Measurements from ENCODE around the gene SPPL3.
A peak's percentile ranks its signal among the peaks of the same experiment; 100 is the strongest.
"Not testable (repeated sequence)": the region's sequence is repeated elsewhere in the genome, so short reads cannot be mapped to it uniquely, and the experiment has no call there.

The SPPL3 gene

DNA sequence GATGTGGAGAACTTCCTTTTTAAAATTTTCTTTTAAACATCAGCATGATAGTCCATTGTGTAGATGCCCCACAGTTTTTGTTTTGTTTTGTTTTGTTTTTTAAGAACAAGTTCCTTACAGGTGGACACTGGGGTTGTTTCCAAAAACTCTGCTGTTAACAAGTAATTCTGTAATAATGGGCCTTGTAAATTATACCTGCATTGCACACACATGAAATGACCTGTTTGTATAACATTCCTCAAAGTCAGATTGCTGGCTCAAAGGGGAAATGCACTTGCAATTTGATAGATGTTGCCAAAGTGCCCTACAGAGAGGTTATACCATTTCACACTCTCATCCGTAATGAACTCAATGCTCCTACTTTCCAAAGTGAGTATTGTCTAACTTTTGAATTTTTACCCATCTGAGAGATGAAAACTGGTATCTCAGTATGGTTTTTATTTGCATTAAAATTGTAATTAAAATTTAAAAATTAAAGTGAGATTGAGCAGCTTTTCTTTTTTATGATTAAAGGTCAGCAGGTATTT is 89.2 kb downstream of the SPPL3 start:
- DNase-seq = no peak

DNA sequence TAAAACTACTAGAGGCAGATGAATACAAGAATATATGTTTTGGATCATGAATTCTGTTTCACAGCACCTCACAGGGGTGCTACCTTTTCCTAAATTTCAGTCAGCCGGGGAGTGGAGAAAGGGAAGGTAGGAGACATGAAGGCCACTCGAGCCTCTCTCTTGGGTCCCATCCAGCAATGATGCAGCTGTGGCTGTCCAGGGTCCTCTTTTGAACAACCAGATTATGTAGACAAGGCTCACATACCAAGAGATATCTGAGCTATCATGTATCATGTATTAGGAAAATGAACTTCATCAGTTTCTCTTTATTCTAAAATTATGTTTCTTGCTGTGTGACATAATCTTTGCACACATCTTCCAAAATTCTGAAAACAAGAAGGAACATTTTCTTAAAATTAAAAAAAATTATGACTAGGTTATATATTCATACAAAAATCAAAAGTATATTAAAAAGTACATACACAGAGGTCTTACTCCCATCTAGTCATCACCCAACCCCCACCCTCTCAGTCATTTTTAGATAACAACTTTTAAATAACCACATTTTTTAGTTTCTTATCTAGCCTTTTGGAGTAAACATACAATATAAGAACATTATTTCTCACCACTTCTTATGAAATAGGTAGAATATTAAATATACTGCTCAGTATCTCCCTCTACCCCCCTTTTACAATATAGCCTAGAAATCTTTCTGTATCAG is 89.8 kb downstream of the SPPL3 start:
- peak; percentile 57 for DNase-seq

DNA sequence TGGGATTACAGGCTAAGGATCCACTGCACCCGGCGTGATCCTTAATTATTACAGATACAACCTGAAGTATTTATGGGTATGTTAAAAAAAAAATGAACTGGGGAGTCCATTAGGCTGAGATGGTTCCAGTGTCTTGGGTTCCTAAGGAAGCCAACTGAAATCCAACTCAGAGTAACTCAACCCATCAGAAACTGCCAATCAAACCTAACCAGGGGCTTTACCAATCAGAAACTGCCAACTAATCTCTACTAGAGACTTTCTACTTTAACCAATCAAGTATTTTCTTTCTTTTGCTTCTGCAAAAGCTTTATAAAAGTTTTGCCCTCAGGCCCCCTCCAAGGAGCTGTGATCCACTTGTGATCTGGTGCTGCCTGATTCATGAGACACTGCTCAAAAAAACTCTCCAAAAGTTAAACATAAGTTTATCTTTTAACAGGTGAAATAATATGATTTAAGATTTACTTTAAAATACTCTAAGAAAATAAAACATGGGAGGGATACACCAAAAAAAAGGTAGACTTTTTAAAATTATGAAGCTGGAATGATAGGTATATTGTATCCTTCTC is 90.5 kb downstream of the SPPL3 start:
- no peak for DNase-seq

DNA sequence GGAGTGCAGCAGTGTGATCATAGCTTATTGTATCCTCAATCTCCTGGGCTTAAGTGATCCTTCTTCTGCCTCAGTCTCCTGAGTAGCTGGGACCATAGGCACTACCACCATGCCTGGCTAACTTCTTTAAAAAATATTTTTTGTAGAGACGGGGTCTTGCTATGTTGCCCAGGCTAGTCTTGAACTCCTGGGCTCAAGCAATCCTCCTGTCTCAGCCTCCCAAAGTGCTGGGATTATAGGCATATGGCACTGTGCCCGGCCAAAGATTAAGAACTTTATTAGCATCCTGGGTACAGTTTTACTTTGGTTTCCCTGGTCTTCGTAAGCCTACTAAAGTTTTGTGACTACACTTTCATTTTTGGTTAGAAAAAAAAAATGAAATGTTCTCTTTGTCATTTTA is 94.1 kb downstream of the SPPL3 start:
- DNase-seq = no peak

DNA sequence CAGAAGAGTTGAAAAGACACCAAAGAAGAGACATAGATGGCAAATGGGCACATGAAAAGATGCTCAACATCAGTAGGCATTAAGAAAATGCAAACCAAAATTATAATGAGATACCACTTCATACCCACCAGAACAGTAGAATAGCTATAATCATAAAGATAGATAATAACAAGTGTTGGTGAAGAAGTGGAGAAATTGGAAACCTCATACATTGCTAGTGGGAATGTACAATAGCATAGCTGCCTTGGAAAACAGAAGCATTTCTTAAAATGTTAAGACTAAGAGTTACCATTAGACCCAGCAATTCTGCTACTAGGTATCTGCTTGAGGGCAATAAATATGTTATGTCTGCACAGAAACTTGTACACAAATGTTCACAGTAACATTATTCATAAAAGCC is 99.7 kb downstream of the SPPL3 start:
- no peak for DNase-seq

DNA sequence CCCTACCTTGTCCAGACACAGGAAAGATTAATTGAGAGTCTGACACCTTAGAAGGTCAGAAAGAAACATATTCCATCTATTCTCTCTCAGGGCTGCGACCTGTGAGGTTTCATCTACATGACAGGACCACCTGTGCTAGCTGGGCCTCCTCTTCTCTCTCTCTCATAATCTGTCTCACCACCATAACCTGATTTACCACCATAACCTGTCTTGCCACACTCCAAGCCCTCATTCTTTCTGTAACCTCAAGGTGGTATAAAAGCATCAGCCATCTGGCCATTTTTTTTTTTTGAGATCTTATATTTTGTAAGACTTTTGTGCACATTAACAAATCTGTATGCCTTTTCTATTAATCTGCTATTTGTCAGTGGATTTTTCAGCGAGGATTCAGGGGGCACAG is 103.0 kb downstream of the SPPL3 start:
- DNase-seq = no peak

DNA sequence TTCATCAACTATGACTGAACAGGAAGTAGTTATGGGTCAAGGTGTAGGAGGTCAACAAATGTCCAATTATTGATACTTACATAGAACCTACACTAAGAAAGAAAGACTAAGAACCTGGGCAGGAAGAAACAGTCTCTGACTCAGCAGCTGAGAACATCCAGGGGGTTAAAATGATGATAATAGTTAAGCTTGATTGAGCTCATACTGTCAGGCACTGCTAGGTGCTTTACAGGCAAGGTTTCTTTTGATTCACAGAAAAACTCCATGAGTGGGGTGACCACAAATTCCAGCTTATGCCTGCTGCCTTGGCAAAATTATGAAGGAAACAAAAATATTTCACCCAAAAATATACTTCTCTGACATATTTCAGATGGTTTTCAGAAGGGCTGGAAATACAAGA is 103.5 kb downstream of the SPPL3 start:
- DNase-seq = no peak

DNA sequence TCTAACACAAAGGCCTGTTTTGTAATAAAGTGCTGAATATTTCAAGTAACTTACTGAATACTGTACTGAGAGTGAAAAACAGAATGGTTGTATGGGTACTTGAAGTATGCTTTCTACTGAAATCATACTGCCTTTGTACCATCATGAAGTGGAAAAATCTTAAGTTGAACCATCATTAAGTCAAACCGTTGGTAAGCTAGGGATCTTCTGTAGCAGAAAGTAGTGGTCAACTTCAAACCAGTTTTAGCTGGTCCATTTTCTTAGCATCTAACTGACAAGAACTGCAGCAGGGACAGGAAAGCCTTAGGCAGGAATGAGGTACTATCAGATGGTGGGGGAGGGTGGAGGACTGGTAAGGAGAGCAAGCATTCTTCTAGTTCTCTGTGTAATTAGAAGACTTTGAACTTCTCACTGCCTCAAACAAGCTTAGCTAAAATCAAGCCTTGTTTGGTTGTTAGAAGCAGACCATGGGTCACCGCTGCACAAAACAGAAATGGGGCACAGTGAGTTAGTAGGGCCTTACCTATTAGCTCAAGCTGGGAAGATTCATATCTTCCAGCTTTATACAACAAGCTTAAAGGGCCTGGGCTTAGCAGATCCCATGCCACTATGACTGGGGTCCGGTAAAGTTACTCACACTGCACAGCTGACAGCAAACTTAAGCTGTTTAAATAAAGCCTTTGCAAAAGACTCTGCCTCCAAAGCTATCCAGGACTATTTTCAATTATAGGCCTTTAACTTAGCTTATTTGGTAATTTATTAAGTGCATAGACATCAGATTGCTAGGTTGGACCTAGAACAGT is 104.7 kb downstream of the SPPL3 start:
- DNase-seq = no peak

DNA sequence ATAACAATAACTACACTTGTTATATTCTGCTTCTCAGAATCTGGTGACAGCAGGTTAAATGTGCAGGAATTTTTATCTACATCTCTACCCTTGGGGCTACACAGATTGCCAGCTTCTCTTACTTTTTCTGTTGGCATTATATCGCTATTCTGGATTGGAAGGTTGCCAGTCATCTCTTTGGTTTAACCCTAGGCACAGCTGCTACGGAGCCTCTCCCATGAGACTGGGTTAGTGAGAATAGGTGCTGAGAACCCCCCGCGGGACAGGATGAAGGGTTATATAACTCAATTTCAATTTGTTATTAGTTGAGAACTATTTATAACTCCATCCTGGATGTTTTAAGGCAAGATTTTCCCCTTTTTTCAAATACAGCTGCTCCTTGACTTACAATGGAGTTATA is 105.5 kb downstream of the SPPL3 start:
- no peak for DNase-seq

DNA sequence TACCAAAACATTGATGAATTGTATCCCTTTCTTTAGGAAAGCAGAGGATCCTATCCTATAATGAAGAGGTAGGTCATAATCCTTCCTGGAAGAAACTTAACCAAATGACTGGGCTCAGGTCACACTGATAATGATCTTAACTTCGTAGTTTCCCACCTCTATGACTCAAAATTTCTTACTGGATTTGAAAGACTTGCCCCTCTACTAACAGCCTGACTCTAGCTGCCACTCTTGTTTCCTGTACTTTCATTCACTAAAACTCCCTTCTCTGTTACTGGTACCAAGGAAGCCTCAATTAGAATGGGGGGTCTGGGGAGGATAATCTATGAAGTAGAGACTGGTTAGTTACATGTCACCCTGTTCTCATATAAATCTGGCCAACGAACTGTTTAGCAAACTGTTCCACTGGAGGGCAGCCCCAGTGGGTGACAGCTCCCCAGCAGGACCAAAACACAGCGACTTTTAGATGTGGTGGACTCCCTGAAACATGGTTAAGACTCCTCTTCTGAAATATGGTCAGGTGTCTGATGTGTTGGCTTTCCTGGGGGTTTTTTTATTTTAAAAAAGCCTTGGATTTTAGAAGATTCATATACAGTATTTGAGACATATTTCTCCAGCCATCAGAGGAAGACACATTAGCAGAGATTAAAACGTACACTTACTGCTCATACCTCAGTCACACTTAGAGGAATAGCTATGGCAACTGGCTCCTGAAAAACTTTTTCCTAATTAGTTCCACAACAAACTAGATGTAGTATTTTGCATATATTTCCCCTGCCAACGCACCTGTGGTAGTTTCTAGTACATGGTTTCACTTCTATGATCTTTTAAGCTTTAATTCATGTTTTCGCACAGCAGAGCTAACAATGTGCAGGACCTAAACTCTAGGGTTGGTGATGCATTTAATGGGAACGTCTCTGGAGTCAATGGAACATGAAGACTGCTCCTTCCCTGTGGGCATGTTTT is 106.2 kb downstream of the SPPL3 start:
- DNase-seq = no peak

DNA sequence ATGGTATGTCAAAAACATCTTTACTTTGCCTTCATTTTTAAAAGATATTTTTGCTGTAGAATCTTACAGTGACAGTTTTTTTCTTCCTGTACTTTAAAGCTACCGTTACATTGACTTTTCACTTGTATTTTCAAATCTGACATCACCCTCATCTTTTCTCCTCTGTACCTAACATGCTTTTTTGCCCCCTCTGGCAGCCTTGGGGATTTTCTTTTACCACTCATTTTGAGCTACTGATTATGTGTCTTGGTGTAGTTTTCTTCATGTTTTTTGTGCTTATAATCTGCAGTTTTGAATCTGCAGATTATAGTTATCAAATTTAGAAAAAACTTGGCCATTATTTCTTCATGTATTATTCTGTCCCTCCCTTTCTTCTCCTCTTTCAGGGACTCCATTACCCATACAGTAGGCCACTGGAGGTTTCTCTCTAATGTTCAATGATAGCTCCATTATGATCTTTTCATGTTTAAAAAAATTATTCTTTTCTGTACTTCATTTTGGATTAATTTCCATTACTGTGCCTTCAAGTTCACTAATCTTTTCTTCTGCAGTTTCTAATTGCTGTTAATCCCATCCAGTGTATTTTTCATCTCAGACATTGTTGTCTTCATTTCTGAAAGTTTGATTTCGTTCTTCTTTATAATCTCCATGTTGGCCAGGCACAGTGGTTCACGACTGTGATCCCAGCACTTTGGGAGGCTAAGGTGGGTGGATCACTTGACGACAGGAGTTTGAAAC is 108.5 kb downstream of the SPPL3 start:
- DNase-seq = no peak

DNA sequence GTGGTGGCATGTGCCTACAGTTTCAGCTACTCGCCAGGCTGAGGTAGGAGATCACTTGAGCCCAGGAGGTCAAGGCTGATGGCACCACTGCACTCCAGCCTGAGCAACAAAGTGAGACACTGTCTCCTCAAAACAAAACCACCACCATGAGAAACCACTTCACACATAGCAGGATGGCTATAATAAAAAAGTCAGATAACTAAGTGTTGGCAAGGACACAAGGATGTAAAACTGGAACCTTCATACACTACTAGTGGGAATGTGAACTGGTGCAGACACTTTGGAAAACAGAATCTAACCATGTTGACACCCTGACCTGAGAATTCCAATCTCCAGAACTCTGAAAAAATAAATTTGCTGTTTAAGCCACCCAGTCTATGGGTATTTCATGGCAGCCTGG is 110.8 kb downstream of the SPPL3 start:
- no peak for DNase-seq

DNA sequence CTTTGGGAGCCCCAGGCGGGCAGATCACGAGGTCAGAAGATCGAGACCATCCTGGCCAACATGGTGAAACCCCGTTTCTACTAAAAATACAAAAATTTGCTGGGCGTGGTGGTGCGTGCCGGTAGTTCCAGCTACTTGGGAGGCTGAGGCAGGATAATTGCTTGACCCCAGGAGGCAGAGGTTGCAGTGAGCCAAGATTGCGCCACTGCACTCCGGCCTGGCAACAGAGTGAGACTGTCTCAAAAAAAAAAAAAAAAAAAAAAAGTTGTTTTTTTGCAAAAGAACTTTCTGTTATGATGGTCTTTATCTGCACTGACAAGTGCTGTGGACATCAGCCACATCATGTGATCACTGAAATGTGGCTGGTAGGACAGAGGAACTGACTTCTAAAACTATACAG is 111.7 kb downstream of the SPPL3 start:
- DNase-seq = not testable (repeated sequence)

DNA sequence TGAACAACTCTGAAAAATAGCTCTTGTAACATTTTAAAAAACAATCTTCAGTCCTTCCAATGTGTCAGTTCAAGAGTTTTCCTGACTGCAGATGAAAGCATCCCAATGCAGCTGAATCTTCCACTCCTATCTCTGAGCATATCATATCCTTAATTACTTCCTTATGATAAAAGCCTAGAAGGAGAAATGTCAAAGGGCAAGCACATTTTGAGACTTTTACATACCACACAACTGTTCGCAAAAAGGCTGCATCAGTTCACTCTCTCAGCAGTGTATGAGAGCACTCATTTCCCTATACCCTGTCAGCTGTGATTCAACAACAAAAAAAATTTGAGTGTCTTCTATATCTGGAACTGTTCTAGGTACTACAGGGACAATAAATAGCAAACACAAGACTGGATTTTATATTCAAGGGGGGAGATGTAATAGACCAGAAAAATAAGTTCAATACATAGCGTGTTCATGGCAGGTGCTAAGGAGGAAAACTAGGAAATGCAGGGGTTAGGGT is 112.4 kb downstream of the SPPL3 start:
- no peak for DNase-seq

DNA sequence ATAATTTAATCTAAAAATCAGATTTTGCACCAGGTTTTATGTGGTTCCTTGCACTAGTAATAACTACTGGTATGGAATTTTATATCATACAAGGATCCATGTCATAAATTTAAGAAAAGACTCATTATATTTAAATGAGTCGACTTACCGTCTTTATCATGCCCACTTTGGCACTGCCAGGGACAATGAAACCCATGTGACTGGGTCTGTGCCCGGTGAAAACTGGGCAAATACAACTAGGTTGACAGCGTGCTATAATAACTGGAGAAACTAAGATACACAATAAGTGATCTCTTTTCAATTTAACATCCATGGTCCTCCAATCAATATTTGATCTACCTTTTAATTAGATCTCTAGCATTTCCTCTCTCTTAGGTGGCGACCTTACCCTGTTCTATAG is 114.0 kb downstream of the SPPL3 start:
- DNase-seq = no peak

DNA sequence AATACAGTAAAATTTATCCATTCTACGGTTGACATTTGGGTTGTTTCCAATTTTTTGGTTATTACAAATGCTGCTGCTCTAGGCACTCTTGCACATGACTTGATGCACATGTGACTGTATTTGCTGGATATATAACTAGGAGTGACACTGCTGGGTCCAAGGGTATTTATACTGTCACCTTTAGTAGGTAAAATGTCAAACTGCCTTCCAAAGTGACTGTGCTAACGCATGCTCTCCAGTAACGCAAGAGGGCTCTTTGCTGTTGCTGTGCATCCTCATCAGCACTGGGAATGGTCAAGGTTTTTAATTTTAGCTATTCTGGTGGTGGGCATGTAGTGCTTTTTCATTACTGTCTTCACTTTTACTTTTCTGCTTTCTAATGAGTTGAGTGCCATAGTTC is 116.3 kb downstream of the SPPL3 start:
- no peak for DNase-seq

DNA sequence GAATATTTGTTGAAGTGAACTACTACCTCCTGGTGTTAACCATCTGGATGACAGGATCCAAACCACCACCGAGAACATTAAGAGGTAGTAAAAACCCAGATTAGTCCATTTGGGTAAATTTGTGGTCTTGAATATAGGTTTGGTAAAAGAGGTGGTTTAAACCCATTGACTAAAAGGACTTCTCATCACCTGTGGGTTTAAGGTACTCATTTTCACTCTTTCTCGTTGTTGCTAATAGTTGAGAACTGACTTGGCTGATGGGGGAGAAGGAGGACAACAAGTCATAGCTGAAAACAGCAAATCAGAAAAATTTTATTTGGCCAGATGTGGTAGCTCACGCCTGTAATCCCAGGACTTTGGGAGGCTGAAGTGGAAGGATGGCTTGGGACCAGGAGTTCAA is 119.4 kb downstream of the SPPL3 start:
- DNase-seq = no peak

DNA sequence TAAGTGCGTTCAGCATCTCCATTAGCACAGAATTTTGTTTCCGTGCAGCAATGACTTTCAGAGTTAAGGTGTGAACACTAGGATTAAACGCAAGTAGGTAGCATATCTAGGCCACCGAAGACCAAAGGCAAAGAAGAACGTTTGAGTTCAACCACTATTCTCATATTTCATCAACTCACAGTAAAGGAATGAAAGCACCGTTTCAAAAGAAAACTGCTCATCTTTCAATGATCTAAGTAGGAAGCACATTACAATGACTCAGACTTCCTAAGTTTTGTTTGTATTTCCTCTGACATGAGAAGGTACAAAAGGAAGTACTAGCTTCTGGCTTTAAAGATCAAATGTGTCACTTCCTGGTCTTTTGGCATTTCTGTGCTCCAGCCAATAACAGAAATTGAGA is 121.0 kb downstream of the SPPL3 start:
- no peak for DNase-seq

DNA sequence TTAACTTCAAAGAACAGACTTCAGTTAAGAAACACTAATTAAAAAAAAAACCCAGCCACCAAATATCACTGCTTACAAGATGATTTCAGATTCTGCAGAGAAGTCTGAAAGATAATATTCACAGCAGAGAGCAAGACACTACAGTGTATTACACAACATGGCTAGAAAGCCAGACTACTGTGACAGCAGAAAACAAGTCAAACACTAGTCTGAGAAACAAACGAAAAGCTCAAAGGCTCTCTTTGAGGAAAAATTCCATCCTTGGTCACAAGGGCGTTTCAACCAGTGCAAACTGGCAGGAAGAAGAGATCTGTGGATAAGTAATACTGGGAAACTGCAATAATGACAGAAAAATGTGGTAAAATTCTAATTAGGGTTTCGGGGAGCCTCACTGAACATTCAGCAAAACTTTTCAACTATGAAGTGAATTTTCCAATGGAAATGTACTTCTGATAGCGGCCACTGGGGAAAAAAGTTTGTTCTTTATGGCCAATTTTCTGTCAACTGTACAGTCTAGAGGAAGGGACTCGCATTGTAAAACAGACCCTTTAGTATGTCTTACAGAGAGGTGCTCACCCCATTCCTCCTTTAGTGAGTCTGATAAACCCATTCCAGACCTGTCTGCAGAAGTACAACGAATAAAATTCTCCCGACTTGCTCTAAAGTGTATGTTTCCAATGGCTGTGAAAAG is 128.2 kb downstream of the SPPL3 start:
- no peak for DNase-seq

DNA sequence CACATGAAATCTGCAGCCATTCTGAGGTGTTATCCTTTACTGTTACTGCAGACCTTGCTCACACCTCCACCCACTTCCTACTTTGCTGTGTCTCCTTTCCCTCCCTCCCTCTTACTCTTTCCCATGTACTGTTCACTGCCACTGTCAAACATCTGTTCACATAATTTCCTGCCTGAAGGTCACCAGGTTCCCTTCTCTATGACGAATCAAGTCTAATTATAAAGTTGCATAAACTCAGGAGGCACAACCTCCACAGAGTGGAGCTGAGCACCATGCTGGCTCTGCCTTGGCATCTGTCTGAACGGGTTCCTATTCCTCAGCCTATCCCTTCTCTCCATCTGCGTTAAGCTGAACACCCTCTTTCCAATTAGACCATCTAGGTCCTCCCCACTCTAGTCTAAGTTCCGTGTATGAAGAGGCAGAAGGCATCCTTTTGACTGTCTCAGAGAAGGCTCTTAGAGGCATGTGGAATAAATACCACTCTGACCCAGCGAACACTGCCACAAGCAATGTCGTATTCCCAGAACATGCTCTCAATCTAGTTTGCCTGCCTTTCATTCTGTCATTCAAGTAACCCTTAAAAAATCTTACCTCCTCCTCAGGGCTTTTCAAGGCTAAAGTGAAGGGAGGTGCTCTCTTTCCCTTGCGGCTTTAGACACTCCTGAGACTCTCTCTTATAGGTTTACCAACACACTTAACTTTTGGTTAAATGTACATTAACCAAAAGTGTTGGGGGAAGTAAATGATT is 129.8 kb downstream of the SPPL3 start:
- no peak for DNase-seq

DNA sequence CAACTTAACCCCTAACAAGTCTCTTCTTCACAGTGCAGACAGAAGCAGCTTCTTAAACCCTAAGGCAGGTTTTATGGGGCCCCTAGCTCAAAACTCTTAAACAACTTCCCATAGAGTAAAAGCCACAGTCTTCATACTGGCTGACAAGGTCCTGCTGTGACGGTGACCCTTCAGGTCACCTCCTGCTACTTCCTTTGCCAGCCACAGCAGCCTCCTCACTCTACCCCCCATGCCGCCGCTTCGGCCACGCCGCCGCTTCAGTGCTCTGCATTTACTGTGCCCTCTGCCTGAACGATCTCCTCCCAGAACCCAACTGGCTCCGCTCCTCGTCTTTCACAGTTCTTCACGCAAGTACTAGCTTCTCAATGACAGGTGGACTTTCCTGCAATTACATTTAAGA is 133.1 kb downstream of the SPPL3 start:
- no peak for DNase-seq
